Measurements from ENCODE around the gene RPAIN.

The RPAIN gene

DNA sequence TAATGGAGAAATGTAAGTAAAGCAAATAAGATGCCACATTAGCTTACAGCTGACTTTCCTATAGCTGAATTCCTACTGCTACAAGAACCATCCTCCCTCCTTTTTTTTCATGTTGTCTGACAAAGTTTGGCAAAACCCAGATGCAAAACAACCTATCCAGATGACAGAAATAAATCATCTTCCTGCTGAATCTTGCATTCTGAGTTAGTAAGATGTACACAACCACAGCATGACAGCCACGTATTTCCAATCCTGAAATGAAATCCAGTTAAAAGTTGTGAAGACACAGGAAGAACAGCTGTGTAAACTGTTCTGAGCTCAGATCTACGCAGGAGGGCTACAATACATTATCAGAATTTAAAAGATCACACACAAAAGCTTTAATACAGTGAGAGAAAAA is 53.9 kb downstream of the RPAIN start:
- no peak for DNase-seq (ENCODE audit: extremely low read depth, insufficient read length)
- Histone ChIP-seq H3K36me3 (ENCODE audit: control insufficient read depth, insufficient read depth, low read length) (peaks cover 11% of the 10 kb centered on the region), H3K4me3 (replicated peaks; ENCODE audit: low read depth, low read length) (no peak overlapping the region), H3K27me3 (replicated peaks; ENCODE audit: control insufficient read depth, insufficient read depth, low read length) (no peaks in the 10 kb centered on the region)
- TF ChIP-seq, protein P1, sequence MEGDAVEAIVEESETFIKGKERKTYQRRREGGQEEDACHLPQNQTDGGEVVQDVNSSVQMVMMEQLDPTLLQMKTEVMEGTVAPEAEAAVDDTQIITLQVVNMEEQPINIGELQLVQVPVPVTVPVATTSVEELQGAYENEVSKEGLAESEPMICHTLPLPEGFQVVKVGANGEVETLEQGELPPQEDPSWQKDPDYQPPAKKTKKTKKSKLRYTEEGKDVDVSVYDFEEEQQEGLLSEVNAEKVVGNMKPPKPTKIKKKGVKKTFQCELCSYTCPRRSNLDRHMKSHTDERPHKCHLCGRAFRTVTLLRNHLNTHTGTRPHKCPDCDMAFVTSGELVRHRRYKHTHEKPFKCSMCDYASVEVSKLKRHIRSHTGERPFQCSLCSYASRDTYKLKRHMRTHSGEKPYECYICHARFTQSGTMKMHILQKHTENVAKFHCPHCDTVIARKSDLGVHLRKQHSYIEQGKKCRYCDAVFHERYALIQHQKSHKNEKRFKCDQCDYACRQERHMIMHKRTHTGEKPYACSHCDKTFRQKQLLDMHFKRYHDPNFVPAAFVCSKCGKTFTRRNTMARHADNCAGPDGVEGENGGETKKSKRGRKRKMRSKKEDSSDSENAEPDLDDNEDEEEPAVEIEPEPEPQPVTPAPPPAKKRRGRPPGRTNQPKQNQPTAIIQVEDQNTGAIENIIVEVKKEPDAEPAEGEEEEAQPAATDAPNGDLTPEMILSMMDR (IDR thresholded peaks at IDR 0.05; ENCODE audit: insufficient read depth, low read length, poor library complexity, severe bottlenecking), result no peak

DNA sequence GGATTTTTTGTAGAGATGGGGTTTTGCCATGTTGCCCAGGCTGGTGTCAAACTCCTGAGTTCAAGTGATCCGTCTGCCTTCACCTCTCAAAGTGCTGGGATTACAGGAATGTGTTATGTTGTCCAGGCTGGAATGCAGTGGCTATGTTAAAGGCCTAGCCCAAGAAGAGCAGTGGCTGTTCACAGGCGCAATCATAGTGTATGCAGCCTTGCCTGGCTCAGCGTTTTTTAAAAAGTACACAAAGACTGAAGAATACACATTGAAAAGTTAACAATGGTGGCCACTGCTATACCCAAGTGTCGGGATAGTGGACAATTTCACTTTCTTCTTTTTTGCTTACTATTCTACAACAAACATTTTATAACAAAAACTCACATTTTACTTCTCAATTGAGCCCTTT is 59.0 kb downstream of the RPAIN start:
- TF ChIP-seq, protein P1 (IDR thresholded peaks at IDR 0.05; ENCODE audit: insufficient read depth, low read length, poor library complexity, severe bottlenecking), result no peak
- no peak for DNase-seq (ENCODE audit: extremely low read depth, insufficient read length)
- H3K36me3 ChIP-seq (ENCODE audit: control insufficient read depth, insufficient read depth, low read length), result peaks cover 17% of the 10 kb centered on the region

DNA sequence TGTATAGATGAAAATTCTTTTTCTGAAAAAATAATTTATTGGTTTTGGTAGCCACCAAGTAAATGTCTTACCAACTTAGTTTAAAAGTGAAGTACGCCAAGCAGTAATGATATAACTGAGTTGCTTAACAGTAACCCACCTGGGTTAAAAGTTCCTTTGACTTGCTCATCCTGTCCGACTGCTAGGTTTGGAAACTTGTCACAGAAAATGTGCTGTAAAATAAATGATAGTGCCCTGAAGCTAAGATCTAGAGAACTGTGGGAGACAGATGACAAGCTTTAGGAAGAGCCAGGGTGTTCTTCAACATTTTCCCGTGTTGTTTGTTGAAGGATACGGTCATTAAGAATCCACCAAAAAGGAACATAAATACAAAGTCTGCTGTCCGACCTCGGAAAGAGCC is 61.0 kb downstream of the RPAIN start:
- Histone ChIP-seq H3K4me3 (replicated peaks; ENCODE audit: low read depth, low read length) (no peak overlapping the region), H3K27me3 (replicated peaks; ENCODE audit: control insufficient read depth, insufficient read depth, low read length) (no peaks in the 10 kb centered on the region), H3K36me3 (ENCODE audit: control insufficient read depth, insufficient read depth, low read length) (peaks cover 18% of the 10 kb centered on the region)
- DNase-seq (ENCODE audit: extremely low read depth, insufficient read length), result no peak
- TF ChIP-seq, protein P1 (IDR thresholded peaks at IDR 0.05; ENCODE audit: insufficient read depth, low read length, poor library complexity, severe bottlenecking), result no peak

More for the DNA sequence above, 59.0 kb downstream of the RPAIN start:
- Histone ChIP-seq H3K4me3 (replicated peaks; ENCODE audit: low read depth, low read length) (no peak overlapping the region), H3K27me3 (replicated peaks; ENCODE audit: control insufficient read depth, insufficient read depth, low read length) (no peaks in the 10 kb centered on the region)

DNA sequence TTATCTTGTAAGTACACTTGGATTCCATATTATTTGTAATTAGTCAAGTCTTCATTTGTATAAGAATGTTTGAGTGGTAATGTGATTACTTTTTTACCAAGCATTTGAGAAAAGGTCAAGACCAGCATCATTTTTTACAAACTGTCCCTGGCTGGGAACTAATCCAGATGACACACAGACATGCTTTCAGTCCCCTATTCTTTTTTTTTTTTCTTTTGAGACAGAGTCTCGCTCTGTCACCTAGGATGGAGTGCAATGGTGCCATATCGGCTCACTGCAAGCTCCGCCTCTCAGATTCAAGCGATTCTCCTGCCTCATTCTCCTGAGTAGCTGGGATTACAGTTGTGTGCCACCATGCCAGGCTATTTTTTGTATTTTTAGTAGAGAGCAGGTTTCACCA is 61.5 kb downstream of the RPAIN start:
- no peak for DNase-seq (ENCODE audit: extremely low read depth, insufficient read length)
- Histone ChIP-seq H3K27me3 (replicated peaks; ENCODE audit: control insufficient read depth, insufficient read depth, low read length) (no peaks in the 10 kb centered on the region), H3K4me3 (replicated peaks; ENCODE audit: low read depth, low read length) (no peak overlapping the region), H3K36me3 (ENCODE audit: control insufficient read depth, insufficient read depth, low read length) (peaks cover 18% of the 10 kb centered on the region)
- TF ChIP-seq, protein P1 (IDR thresholded peaks at IDR 0.05; ENCODE audit: insufficient read depth, low read length, poor library complexity, severe bottlenecking), result no peak

All from GM06990 (cell line).